ENCODE data around the gene SCGN.

GRCh38 chr6:25635886-25636317 is 16.1 kb upstream of the SCGN start:
- TF ChIP-seq CTCF (IDR thresholded peaks at IDR 0.05) (no peak), POLR2A (IDR thresholded peaks at IDR 0.05) (no peak)
